ENCODE data around the gene OR5H2. TPM values are rescaled to one million over a fixed set of nuclear protein-coding genes. Genes with fewer than 3 reads are reported as not detected.

The OR5H2 gene
- total and polyA plus RNA-seq, 2 donors (not counting 3 experiments of a cell fraction or from before 2014, with no cell fraction given) = not detected

DNA sequence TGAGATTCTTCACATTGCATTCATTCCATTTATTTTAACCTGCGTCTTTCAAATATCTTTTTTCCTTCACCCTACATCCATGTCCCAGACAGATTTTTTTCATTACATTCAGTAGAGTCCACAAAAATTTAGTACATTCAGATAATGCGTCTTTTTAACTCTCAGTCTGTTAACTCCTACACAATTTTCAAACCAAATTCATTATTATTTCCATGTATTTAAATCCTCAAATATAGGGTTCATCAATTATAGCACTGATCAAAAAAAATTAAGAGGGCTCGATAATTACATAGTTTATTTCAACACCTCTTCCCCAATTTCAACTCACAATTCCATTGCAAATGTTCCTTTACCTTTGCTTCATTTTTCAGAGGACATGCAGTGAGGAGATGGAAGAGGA lies 18.4 kb upstream of the OR5H2 start, which contains the start of gene OR5H6:
TSS of gene OR5H6 (plus strand) at position 301 of the 400 bp plus-strand sequence. CDS start at position 390, 89 bp downstream.
- Histone ChIP-seq H3K79me2 (ENCODE audit: control insufficient read depth, insufficient read depth, low read length) (no peaks in the 10 kb centered on the region), H3K4me2 (ENCODE audit: insufficient read depth, low read length) (no peak within 1 kb of the TSS), H2AFZ (ENCODE audit: low read depth, low read length) (no peak within 1 kb of the TSS), H3K27ac (ENCODE audit: insufficient read depth, low read depth, low read length) (no peak within 1 kb of the TSS), H3K4me1 (ENCODE audit: control insufficient read depth, extremely low read depth, insufficient read depth, low read length) (no peaks in the 10 kb centered on the region), H3K9me1 (replicated peaks; ENCODE audit: control insufficient read depth, extremely low read depth, insufficient read depth, low read length) (no peaks in the 10 kb centered on the region), H3K9me3 (replicated peaks; ENCODE audit: control insufficient read depth, insufficient read depth, low read length) (no peaks in the 10 kb centered on the region), H3K36me3 (ENCODE audit: control insufficient read depth in 2 of 2, extremely low read depth in 1 of 2, insufficient read depth in 2 of 2, low read length in 2 of 2) (no peaks in the 10 kb centered on the region), H3K4me3 (replicated peaks in 1 of 3; ENCODE audit: insufficient read depth in 1 of 3, low read depth in 1 of 3, low read length in 3 of 3) (no peak within 1 kb of the TSS), H3K27me3 (ENCODE audit: control insufficient read depth in 2 of 2, insufficient read depth in 2 of 2, low read length in 2 of 2) (no peaks in the 10 kb centered on the region), H3K9ac (replicated peaks; ENCODE audit: extremely low read depth, insufficient read depth, low read length) (no peak within 1 kb of the TSS), H4K20me1 (replicated peaks; ENCODE audit: control insufficient read depth, extremely low read depth, insufficient read depth, low read length) (no peaks in the 10 kb centered on the region)
- dilution Hi-C loops (cut with MboI; ENCODE audit: extremely low pct_ligation_motif_present, low sequenced_read_pairs) = no loop called here
- DNase-seq (ENCODE audit: low read depth, low spot score) = no peak
- intact Hi-C loops (cut with micrococcal nuclease) = no loop called here
- CTCF ChIA-PET = no interaction called here
- FAIRE-seq = no peak
- no TSS peak for BruUV-seq (replicated peaks)
- TF ChIP-seq GATA2 (IDR thresholded peaks at IDR 0.05; ENCODE audit: insufficient read depth, insufficient read length, low read depth, low read length) = no peak
- TF ChIP-seq EZH2 (IDR thresholded peaks at IDR 0.05; ENCODE audit: borderline replicate concordance, low read depth, low read length, severe bottlenecking) = no peak
- TF ChIP-seq, protein P1, sequence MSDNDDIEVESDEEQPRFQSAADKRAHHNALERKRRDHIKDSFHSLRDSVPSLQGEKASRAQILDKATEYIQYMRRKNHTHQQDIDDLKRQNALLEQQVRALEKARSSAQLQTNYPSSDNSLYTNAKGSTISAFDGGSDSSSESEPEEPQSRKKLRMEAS (IDR thresholded peaks at IDR 0.05; ENCODE audit: insufficient read depth, insufficient read length) = no peak
- no peak for TF ChIP-seq POLR2A (IDR thresholded peaks at IDR 0.05; ENCODE audit: low read depth, low read length)
- no peak for TF ChIP-seq JUN (IDR thresholded peaks at IDR 0.05; ENCODE audit: borderline replicate concordance, insufficient read depth, insufficient read length, low read depth)
- no peak for TF ChIP-seq FOS (IDR thresholded peaks at IDR 0.05; ENCODE audit: borderline replicate concordance, insufficient read depth, low read length)
- TF ChIP-seq, protein P2, sequence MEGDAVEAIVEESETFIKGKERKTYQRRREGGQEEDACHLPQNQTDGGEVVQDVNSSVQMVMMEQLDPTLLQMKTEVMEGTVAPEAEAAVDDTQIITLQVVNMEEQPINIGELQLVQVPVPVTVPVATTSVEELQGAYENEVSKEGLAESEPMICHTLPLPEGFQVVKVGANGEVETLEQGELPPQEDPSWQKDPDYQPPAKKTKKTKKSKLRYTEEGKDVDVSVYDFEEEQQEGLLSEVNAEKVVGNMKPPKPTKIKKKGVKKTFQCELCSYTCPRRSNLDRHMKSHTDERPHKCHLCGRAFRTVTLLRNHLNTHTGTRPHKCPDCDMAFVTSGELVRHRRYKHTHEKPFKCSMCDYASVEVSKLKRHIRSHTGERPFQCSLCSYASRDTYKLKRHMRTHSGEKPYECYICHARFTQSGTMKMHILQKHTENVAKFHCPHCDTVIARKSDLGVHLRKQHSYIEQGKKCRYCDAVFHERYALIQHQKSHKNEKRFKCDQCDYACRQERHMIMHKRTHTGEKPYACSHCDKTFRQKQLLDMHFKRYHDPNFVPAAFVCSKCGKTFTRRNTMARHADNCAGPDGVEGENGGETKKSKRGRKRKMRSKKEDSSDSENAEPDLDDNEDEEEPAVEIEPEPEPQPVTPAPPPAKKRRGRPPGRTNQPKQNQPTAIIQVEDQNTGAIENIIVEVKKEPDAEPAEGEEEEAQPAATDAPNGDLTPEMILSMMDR (IDR thresholded peaks at IDR 0.05; ENCODE audit: extremely low read depth in 1 of 2, insufficient read depth in 1 of 2, low read depth in 1 of 2, low read length in 2 of 2) = no peak
- TF ChIP-seq POLR2AphosphoS5 (IDR thresholded peaks at IDR 0.05; ENCODE audit: insufficient read depth, low read depth, low read length) = no peak
- POLR2A ChIA-PET = no interaction called here

Data from endothelial cell of umbilical vein (primary cell).